ENCODE results near the gene TBC1D3.
"Not testable (repeated sequence)": the region's sequence is repeated elsewhere in the genome, so short reads cannot be mapped to it uniquely, and the experiment has no call there.

TBC1D3 gene

DNA sequence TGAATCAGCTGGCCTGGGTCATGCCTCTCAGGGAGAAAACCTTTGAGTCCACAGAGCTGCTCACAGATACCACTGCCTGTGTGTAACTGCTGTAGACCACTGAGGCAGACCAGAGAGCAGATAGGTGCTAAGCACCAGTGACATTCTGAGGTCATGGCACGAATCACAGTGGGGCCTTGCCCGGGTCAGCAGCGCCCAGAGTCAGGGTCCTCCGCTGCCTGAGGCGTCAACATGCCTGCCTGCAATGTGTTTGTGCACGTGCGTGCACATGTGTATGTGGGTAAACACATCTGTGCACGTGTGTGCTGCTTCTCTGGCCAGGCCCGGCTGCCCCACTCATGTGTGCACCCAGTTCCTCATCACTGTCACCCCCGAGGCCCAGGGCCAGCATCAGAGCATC, at the start of gene TBC1D3:
Gene TBC1D3 (minus strand): TSS at position 101 of the 400 bp plus-strand sequence. CDS start 1,526 bp downstream, outside the sequence.
- DNase-seq (ENCODE audit: low read depth), result not testable (repeated sequence)

DNA sequence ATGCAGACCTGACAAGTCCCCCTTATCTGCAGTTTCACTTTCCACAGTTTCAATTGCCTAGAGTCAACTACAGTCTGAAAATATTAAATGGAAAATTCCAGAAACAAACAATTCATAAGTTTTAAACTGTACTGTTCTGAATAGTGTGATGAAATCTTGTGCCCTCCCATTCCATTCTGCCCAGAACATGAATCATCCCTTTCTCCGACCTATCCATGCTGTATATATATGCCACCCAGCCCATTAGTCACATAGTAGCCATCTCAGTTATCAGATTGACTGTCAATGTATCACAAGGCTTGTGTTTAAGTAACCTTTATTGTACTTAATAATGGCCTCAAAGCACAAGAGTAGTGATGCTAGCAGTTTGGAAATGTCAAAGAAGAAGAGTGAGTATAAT, 40.4 kb upstream of the TBC1D3 start:
- not testable (repeated sequence) for DNase-seq (ENCODE audit: low read depth)

DNA sequence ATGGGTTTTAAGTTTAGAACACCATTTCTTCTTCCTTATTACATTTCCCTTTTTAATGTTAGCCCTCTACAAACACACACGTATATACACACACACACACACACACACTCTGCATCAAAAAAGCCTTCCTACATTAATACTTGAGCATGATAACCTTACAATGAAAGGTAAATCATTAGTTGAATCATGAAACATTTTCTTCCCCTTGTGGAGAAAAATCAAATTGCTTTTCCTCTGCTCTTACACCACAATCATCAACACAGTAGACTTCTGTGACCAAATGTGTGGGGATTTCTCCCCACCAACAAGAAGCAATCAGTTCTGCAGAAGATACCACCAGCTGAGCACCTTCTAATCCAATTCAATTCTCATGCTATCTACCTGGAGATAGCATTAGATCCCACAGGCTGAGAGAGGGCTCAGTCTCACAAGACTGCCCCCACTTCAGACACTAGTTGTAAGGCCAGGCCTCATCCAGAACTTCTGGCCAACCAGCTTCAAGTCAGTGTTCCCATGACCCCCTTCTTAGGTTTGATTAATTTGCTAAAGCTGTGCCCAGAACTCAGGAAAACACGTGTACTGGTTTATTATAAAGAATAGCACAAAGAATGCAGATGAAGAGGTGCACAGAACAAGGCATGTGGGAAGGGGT, 33.6 kb upstream of the TBC1D3 start:
- DNase-seq (ENCODE audit: low read depth), result not testable (repeated sequence)

DNA sequence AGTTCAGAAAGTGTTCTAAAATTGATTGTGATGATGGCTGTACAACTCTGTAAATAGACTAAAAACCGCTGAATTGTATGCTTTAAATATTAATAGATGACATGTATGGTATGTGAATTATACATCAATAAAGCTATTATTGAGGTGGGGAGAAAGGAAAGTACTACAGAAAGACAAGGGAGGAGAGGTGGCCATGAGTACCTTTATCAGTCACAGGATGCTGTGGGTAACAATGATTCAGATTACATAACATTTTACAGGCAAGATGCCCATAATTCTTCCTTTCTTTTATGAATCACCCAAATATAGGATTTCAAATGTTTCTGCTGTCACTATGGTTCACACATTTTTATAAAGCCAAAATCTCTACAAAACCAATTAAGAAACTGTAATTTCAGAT, 28.5 kb upstream of the TBC1D3 start:
- DNase-seq (ENCODE audit: low read depth), result not testable (repeated sequence)

DNA sequence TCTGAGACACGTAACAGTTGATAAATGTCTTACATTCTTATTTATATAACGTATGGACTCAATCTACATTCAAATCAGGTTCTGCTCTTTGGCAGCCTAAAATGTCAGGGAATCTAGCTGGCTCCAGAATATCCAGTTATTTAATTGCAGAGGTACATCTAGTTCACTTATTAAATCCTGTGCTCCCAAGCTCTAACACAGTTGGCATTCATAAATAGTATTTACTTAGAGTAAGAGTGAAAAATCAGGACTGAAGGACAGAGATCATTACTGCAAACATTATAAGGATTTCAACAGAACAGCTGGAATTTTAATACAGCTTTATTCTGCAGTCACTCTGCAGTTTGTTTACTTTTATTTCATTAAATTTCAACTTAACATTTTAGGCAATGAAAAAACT, 7.9 kb upstream of the TBC1D3 start:
- DNase-seq (ENCODE audit: low read depth), result not testable (repeated sequence)

DNA sequence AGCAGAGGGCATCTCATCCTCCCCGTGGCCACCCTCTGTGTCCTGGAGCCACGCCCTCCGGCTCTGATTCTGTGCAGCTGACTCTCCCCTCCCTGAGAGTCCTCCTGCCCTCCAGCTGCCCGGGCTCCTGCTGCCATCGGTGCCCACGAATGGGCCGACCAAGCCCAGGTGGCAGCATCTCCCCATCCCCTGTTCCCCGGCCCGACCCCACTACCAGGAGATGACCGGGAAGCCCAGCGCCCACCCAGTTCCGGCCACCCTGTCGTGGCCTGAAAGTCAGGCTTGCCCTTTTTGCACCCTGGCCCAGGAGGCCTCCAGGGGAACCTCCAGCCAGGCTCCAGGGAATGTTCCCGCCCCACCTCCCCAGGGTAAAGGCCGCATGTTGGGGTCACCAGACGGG, 57.5 kb downstream of the TBC1D3 start:
- DNase-seq (ENCODE audit: low read depth), result not testable (repeated sequence)

Data from stimulated activated CD8-positive, alpha-beta memory T cell treated with anti-CD3 and anti-CD28 coated beads, Interleukin-15, amount 100 ng/mL, for 1 hour (primary cell).